CD4-positive, alpha-beta T cell treated with Interferon gamma for 1 hour (primary cell): Measurements from ENCODE around the gene SPINK13.
"Not testable (repeated sequence)": the region's sequence is repeated elsewhere in the genome, so short reads cannot be mapped to it uniquely, and the experiment has no call there.

Experiments used
- DNase-seq: peaks from one replicate; pipeline ENCODE4 v3.0.0-alpha.2; 2020

The SPINK13 gene

GRCh38 chr5:148314187-148314586 lies 45.6 kb downstream of the SPINK13 start:
- no peak for DNase-seq

GRCh38 chr5:148314731-148315130 lies 46.1 kb downstream of the SPINK13 start:
- DNase-seq, result no peak

GRCh38 chr5:148320011-148320963 lies 51.7 kb downstream of the SPINK13 start:
- DNase-seq, result not testable (repeated sequence)

DNA sequence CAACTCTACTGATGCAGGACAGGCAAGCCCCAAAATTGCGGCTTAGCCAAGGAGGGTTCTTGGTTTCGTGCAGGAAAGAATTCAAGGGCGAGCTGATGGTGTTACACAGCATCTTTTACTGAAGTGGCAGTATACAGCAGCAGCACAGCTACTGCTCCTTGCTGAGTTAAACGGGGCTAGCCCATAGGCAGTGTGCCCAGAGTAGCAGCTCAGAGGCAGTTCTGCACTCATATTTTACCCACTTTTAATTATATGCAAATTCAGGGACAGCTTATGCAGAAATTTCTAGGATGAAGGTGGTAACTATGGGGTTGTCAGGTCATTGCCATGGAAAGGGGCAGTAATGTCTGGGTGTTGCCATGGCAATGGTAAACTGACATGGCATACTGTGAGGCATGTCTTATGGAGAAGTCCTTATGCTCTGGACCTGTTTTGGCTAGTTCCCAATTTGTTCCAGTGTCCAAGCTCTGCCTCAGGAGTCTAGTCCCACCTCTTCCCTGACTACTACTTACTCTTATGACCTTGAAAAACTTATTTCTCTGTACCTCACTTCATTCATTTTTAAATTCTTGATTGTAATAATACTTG lies 64.8 kb downstream of the SPINK13 start:
- no peak for DNase-seq

GRCh38 chr5:148335259-148335658 lies 66.7 kb downstream of the SPINK13 start, which contains the start of gene SPINK9:
Gene SPINK9, plus strand, starts transcription at chr5:148335559. Its CDS starts 55 bp downstream, at chr5:148335614.
- DNase-seq, result no peak
